Stimulated activated CD4-positive, alpha-beta T cell treated with anti-CD3 and anti-CD28 coated beads, Interleukin-15, amount 100 ng/mL, for 48 hours (primary cell): ENCODE results near the gene GARS1.
"Not testable (repeated sequence)": the region's sequence is repeated elsewhere in the genome, so short reads cannot be mapped to it uniquely, and the experiment has no call there.

Source experiments
- DNase-seq, 2 donors: peaks; one replicate each; pipeline ENCODE4 v3.0.0-alpha.2; 2020; ENCODE audit warnings: low read depth in 2 of 2

Gene GARS1

GRCh38 chr7:30572212-30572841, 22.4 kb upstream of the GARS1 start:
- DNase-seq, result no peak

GRCh38 chr7:30575910-30576309, 18.8 kb upstream of the GARS1 start:
- DNase-seq, result no peak

- no peak for DNase-seq
Observed at GRCh38 chr7:30583181-30583580, 11.5 kb upstream of the GARS1 start.

- no peak for DNase-seq
Observed at GRCh38 chr7:30584415-30584814, 10.3 kb upstream of the GARS1 start.

GRCh38 chr7:30584965-30585364, 9.7 kb upstream of the GARS1 start:
- DNase-seq, result no peak

- no peak for DNase-seq
Observed at GRCh38 chr7:30585675-30586074, 9.0 kb upstream of the GARS1 start.

GRCh38 chr7:30587547-30587946, 7.1 kb upstream of the GARS1 start:
- DNase-seq, result not testable (repeated sequence)

GRCh38 chr7:30589111-30589510, 5.6 kb upstream of the GARS1 start:
- DNase-seq, result no peak

- DNase-seq, result no peak
Observed at GRCh38 chr7:30594048-30594539, 584 bp upstream of the GARS1 start.

- DNase-seq, result no peak
Observed at GRCh38 chr7:30595436-30596013, 847 bp downstream of the GARS1 start.

GRCh38 chr7:30596014-30596641, 1.4 kb downstream of the GARS1 start:
- DNase-seq, result no peak

- DNase-seq, result no peak
Observed at GRCh38 chr7:30596721-30597120, 2.0 kb downstream of the GARS1 start.

GRCh38 chr7:30598121-30598876, 3.6 kb downstream of the GARS1 start:
- no peak for DNase-seq

- DNase-seq, result no peak
Observed at GRCh38 chr7:30604901-30605300, 10.2 kb downstream of the GARS1 start.

- DNase-seq, result no peak
Observed at GRCh38 chr7:30605832-30606231, 11.2 kb downstream of the GARS1 start.

GRCh38 chr7:30612658-30613265, 18.1 kb downstream of the GARS1 start:
- DNase-seq, result no peak

- no peak for DNase-seq
Observed at GRCh38 chr7:30613366-30614325, 19.0 kb downstream of the GARS1 start.

- no peak for DNase-seq
Observed at GRCh38 chr7:30616318-30616717, 21.6 kb downstream of the GARS1 start.

GRCh38 chr7:30617359-30617758, 22.7 kb downstream of the GARS1 start:
- DNase-seq, result no peak

GRCh38 chr7:30618080-30618676, 23.5 kb downstream of the GARS1 start:
- no peak for DNase-seq
